HG03103 (cell line): Measurements from ENCODE around the gene TTC16.
"Not testable (repeated sequence)": the region's sequence is repeated elsewhere in the genome, so short reads cannot be mapped to it uniquely, and the experiment has no call there.

Experiments
- ATAC-seq: cut with Tn5 transposase; IDR thresholded peaks from one replicate; pipeline ENCODE4 v1.9.1; 2021; ENCODE audit warnings: low read depth; ENCODE audit not compliant: unreplicated experiment

TTC16 gene

DNA sequence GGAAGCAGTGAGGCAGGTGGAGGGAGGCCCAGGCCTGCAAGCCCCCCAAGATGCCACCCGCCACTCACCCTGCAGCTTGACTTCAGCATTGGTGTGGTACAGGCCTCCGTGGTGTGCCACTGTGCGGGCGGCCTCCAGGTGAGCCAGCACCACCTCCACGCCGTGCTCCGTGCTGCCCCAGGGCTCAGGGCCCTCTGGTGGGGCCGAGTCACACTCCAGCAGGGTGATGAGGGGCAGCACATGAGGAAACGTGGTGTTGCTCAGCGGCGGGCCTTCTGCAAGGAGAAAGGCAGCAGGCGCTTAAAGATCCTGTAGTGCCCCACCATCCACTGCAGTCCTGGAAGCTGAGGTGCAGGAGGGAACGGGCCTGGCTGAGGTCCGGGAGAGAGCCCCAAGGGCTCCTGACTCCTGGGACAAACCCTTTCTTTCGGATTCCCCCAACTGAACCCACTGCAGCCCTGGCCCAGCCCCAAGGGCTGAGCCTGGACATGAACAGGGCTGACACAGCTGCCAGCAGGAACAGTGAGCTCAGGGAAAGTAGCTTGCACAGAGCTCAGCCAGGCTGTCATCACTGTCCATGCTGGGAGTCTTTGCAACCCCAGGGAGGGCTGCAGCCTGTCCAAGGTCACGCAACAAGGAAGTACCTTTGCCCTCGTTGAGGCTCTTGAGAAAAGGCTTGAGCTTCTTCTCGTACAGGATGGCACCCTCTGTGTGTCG lies 23.9 kb downstream of the TTC16 start:
- no peak for ATAC-seq

DNA sequence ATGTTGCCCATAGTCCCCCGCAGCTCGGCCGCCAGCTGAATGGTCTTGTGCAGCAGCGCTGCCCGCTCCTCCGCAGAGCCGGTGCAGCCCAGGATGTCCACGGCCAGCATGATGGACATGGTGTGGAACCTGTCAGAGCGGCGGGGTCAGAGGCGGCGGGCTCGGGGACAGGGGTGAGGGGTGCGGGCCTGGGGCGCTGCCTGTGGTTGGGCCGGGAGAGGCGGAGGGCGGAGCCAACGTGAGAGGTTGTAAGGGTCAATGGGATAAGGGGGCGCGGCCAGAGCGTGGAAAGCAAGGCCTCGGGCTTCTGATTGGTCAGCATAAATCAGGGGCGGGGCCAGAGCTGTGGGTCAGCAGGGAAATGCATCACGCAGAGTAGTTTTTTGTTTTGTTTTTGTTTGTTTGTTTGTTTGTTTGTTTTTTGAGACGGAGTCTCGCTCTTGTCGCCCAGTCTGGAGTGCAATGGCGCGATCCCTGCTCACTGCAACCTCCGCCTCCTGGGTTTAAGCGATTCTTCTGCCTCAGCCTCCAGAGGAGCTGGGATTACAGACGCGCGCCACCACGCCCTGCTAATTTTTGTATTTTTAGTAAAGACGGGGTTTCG lies 26.1 kb downstream of the TTC16 start:
- no peak for ATAC-seq

DNA sequence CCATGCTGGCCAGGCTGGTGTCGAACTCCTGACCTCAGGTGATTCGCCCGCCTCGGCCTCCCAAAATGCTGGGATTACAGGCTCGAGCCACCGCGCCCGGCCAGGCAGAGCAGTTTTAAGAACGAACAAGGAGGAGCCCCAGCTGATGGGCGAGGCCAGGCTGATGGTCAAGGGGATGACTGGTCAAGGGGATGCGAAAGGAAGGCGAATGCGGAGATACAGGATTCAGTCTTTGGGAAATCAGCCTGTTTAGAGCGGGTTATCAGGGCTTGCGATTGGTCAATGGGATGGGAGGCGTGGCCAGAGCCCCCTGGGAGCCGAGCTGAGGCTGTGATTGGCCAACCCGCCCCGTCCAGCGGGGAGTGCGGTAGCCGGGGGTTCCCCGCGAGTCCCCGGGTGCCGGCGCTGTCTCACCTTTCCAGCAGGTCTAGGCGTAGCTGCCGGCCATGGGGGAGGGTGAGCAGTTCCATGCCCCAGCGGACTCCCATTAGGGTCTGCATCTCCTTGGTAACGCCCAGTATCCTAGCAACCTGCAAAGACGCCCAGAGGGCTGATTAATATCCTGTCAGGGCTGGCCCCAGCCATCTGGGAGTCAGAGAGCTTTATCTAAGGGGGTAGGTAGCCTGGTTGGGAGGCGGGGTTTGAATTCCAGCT lies 26.7 kb downstream of the TTC16 start:
- ATAC-seq = no peak

DNA sequence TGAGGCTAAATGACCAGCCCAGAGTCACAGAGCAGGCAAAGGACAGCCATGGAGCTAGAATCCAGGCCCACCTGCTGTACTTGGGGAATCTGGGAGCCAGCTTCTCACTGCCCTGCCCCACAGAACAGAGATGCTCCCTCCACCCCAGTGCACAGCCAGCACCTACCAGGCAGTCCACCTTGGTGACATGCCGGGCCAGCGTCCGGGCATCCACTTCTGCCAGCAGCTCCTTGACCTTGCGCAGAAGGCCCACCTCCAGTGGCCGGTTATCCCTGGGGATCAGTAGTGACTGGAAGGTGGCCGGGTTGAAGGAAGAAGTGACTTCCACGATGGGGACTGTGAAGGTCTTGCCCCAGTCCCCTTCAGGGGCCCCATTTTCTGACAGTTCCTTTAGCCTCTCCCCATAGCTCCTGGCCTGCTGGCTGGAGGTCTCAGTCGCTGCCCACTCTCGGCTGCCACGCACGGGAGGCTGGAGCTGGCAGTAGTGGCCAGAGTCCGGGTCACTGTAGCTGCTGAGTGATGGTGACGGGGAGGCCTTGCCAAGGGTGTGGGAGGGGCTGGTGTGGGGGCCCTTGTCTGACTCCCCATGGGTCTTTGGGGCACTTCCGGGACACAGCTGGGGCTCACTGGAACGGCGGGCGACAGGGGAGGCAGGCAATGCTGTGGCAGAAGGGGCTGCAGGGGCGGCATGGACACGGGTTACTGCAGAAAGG lies 28.7 kb downstream of the TTC16 start:
- no peak for ATAC-seq

DNA sequence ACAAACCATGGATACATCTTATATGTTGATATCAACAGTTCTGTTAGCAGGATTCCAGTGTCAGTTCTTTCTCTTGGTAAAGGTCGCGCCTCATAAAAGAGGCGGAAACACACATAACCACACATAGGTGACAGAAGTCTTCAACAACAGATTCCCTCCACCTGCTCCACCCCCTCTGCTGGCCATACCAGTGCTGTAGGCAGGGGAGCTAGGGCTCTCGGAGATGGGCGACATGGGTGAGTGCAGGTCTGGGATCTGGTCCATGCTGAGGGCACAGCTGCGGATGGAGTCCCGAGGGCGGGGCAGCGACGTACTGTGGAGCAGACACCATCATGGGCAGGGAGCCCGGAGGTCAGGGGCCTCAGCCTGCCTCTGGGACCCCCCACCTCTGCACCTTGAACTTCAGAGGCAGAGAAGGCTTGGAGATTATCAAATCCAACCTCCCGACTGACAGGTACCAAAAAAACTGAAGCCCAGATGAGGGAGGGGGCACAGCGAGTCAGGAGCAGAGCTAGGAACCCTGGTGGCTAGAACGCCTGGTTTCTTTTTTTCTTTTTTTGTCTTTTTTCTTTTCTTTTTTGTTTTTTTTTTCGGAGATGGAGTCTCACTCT lies 31.2 kb downstream of the TTC16 start:
- ATAC-seq = no peak

DNA sequence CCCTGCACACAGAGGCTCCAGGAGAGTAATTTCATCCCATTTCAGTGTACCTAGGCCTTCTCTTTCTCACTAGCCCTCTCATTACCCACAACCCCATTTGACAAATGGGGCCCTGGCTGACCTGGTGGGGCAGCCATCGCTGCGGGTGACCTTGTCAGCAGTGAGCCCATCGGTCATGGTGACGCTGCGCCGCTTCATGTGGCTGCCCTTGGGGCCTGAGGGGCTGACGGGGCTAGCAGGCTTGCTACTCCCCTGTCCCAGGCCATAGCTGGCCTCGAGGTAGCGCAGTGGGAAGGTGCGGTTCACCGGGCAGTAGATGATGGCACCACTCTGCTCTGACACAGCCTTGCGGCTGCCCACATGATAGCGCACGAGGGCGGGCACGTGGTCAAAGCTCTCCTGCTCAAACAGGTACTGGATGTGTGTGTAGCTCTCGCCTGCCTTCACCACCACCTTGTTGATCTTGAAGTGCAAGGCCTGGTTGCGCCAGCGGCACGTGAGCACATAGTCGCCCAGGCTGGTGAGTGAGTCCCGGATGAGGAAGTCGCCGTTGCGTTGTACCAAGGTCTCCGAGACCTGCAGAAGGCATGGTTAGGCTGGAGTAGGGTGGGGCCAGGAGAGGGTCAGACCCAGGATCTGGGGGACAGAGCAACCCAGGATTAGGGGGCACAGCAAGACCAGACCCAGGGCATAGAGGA lies 33.4 kb downstream of the TTC16 start:
- no peak for ATAC-seq

DNA sequence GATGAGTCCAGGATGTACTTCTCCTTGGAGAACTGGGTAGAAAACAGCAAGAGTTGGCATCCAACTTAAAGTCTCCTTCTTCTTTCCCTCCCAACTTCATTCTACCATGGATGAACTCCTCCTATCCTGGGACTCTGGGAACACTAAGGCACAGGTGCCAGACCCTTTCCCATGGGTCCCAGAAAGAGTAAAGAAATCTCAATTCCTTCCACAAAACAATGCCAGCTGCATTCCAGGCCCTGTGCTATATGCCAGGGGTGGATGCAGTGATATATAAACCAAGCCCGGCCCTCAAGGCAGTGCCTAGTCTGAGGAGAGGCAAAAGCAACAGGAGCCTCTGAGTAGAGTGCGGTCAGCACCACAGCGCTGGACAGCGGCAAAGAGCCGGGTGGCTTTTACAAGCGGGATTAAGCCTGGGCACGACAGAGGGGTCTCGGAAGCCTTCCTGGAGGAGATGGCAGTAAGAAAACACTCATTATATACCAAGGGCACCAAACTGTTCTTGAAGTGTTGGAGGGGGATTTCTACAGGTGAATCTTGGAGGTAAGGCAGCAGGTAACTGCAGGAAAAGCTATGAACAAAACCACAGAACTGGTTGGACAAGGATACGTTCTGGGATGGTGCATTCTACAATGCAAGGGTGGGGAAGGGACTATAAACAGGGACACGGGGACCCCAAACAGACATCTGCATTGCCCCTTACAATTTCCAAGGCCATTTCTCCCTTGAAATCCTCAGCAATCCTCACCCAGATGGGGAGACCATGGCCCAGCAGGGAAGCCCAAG lies 35.6 kb downstream of the TTC16 start:
- no peak for ATAC-seq

DNA sequence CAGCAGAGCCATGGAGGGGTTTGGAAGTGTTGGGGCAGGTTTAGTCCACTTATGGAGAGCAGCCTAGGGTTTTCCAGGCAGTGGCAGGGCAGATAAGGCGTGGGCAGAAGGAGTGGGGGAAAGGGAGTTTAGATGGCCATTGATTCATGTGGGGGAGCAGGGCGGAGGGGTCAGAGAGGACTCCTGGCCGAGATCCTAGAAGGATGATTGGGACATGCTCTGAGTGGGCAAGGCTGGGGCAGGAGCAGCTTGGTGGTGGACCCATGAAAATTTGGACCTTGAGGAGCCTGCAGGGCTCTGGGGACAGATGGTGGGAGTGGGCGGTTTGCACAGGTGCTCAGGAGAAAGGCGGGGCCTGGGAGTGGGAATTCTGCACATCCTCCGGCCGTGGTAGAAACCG lies 37.3 kb downstream of the TTC16 start:
- ATAC-seq = no peak

DNA sequence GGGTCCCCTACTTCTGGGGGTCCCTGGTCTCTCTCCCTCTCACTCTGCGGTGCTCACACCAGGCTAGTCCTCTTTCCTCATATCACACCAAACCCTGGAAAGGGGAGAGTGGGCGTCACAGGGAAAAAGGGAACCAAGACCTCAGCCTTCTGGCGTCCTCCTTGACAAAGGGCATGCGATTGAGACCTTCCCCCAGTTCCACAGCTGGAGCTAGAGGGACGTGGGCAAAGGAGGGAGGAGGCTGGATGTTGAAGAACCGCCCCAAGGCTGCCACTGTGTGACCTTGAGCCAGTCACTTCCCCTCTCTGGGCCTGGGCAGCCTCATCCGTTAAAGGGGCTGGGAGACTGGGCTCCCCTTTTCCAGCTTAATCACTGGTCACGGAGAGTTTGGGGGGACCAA lies 37.7 kb downstream of the TTC16 start:
- ATAC-seq = no peak

DNA sequence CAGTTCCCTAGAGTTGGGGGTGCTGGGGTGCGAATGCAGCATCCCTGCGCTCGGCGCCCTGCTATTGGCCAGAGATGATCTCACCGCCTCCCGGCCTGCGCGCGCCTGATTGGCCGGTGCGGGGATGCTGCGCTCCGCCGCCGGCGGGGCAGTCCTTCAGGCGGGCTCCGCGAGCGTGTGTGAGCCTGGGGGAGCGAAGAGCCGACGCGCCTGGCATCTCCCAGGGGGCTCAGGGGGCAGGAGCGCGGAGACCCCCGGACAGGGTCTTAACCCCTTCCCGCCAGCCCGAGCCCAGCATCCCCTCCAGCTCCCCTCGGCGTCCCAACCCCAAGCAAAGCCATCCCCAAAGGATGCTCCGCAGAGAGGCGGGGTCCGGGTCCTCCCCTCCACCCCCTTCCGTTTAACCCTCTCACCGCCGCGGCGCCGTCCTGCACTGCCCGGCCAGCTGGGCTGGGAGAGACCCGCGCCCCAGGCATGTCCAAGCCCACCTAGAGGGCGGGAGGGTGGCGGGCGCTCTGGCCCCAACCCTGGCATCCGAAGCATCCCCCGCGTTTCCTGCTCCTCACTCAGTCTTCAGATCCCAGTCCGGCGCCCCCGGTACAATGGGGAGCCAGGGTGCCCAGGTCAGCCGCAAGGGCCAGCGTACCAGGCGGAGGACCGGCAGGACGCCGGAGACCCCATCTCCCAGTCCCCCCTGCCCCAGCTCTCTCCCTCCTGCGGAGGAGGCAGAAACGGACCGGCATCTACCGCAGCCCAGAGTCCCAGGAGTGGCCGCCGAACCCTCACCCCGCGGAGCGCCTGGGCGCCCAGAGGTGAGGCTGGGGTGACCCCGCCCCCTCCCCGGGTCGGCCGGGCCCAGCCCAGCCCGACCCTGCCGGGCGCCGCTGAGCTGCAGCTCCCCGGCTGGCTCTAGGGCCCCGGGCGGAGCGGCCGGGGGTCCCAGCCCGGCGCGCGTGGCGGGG lies 38.5 kb downstream of the TTC16 start:
- no peak for ATAC-seq

DNA sequence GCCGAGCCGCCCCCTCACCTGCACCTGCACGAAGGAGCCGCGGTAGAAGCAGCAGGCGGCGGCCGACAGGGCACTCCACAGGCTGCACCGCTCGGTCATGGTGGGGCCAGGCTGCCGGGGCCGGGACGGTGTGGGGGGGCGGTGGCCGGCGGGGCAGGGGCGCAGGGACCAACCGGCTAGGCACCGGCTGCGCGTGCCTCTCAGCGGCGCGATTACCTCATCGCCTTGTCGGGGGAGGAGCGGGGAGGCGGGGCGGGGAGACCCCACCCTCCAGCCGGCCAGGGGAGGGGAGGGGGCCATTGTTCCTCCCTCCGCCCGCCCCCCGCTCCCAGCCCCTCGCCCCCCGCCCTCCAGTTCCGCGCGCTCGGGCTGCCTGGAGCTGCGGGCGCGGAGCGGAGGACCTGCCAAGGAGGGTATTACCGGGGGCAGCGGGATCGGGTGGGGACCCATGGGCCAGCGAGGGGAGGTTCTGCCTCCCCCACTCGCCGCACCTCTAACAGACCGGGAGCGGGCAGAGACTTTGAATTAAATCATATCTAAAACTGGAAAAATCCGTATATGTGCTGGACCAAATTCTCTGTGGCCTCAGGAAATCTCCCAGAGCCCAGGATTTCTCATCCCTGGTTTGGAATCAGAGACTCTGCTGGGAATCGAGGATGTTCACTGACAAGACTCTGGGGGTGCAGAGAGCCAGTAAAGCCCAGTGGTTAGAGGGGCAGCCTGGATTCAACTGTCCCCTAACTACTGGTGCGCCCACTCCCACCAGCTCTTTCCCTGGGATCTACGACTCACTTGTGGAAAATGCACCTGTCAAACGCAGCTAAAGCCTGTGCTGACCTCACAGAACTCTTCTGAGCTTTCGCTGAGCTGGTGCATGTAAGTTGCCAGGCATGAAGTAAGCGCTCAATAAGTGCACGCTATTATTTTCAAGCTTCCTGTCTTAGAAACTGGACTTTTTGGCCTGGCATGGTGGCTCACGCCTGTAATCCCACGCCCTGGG lies 39.5 kb downstream of the TTC16 start:
- no peak for ATAC-seq

DNA sequence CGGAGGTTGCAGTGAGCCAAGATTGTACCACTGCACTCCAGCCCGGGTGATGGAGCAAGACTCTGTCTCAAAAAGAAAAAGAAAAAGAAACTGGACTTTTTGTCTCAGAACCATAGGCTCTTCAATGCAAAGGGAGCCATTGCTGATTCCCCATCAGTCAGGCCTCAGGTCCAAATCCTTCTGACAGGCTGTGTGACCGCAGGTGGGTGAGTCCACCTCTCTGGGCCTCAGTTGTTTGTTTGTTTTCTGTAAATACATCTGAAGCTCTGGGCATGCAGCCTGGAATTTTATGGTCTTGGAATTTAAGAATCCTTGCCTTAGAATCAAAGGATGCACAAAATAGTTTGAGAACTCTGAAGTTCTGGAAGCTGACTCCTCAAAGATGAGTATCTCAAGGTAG lies 40.4 kb downstream of the TTC16 start:
- ATAC-seq = no peak

DNA sequence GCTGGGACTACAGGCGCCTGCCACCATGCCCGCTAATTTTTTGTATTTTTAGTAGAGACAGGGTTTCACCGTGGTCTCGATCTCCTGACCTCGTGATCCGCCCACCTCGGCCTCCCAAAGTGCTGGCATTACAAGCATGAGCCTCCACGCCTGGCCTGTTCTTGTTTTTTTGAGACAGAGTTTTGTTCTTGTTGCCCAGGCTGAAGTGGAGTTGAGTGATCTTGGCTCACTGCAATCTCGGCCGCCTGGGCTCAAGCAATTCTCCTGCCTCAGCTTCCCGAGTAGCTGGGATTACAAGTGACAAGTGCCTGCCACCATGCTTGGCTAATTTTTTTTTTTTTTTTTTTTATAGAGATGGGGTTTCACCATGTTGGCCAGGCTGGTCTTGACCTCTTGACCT lies 40.9 kb downstream of the TTC16 start:
- not testable (repeated sequence) for ATAC-seq

DNA sequence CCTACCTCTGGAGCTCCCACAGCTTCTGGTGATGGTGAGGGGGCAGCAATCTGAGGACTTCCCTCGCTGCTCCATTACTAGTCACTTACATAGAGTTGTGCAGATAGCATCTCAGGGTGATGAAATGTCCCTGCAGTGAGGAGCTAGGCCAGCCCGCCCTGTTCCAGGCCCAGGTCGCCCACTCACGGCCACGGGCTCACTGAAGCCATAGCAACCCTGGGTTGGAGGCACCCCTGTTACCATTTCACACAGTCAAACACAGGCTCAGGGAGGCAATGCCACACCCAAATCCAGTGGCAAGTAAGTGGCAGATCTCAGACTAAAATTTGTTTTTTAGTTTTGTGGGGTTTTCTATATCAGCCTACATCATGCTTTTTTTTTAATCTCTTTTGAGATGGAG lies 43.0 kb downstream of the TTC16 start:
- no peak for ATAC-seq

DNA sequence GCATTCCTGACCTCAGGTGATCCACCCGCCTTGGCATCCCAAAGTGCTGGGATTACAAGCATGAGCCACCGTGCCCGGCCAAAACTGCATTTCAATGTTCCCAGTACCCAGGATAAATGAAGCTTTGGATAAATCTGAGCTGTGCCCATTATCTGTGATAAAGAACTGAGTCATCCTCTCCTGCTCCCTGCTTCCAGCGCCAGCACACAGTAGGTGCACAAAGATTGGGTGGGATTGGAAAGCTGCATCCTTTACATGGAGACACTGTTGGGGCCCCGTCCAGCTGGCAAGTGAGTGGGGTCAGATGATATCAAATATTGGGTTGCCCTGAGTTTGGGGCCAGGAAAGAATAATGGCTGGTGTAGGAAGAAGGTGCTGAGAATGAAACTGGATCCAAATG lies 45.2 kb downstream of the TTC16 start:
- ATAC-seq = no peak

DNA sequence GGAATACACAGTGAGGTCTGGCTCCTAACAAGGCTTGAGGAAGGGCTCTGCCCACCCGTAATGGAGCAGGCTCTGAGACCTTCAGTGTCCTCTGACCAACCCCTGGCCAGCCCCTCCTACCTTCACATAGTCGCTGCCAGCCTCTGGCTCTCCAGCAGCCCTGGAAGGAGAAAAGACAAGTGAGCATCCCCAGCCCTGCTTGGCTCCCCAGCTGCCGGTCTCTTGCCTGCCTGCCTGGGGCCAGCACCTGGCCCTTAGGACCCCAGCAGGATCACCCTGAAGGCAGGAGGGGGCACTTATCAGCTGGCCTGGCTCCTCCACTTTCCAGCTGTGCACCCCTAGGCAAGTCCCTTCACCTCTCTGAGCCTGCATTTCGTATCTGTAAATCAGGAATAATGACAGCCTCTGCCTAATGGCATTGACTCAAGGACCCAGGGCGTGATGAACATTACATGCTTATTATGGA lies 45.6 kb downstream of the TTC16 start:
- ATAC-seq = no peak

DNA sequence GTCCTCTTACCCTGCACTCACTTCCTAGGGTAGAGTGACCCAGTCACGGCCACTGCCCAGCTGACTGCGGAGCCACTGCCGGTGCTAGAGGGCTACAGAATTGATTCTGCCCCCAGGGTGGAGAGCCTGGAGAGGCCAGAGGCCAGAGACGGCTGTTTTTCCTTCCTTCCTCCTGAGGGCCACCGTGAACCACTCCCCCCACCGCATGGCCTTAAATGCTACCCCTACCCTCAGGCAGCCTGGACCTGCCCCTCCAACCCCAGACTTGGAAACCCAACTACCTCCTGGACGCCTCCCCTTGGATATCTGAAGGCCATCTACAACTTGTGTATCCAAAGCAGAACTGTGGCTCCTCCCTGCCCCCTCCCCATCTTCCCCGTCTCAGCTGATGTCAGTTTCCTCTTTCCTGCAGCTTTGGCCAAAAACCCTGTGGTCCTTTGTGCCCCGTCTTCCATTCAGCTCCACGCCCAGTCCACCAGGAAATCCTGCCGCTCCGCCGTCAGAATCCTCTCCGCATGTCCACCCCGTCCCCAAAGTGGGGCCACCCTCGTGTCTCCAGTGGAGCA lies 46.3 kb downstream of the TTC16 start:
- ATAC-seq = no peak
